SK-N-SH (cell line): ENCODE measurements around the gene LMTK2. TPM values are rescaled to one million over a fixed set of nuclear protein-coding genes. Genes with fewer than 3 reads are reported as not detected.

Experiments used
- CTCF ChIA-PET: fragments of 300-600, 350-600 bp; formaldehyde crosslinking; extraction: SDS; loops from one replicate; lab custom pipeline; 2021; lab: Yijun Ruan, JAX
- POLR2A ChIA-PET: fragments of 350-600 bp; sonication (Branson Sonifier 250); formaldehyde crosslinking; extraction: SDS; loops from one replicate; lab custom pipeline; 2020; ENCODE audit warnings: antibody characterized with exemption, inconsistent platforms; lab: Yijun Ruan, JAX
- DNase-seq: peaks from one replicate; pipeline ENCODE4 v3.0.0; 2012
- H2AFZ ChIP-seq: fragments of 200-600 bp; sonication (generic); 2 replicates; pipeline ENCODE4 v1.8.1; 2016; ENCODE audit warnings: antibody characterized with exemption, mild to moderate bottlenecking, low read depth
- H3F3A ChIP-seq: fragments of 200-600 bp; sonication (generic); replicated peaks from 2 replicates; pipeline ENCODE3; 2016; ENCODE audit warnings: antibody characterized with exemption, mild to moderate bottlenecking; ENCODE audit not compliant: insufficient read depth
- H3K27ac ChIP-seq, 2 experiments: fragments of 200-500 bp in 1 of 2; fragments of 200-600 bp in 1 of 2; sonication (Bioruptor generic) in 1 of 2; sonication (generic), shearing (Covaris generic) in 1 of 2; 2 replicates each; pipeline versions ENCODE4 v1.5.1 to v1.6.1; 2014 to 2016; ENCODE audit warnings: low read depth in 2 of 2, inconsistent platforms in 1 of 2, low read length in 1 of 2, mild to moderate bottlenecking in 1 of 2, mixed read lengths in 1 of 2
- H3K27me3 ChIP-seq: fragments of 200-600 bp; sonication (generic), shearing (Covaris generic); 2 replicates; pipeline ENCODE4 v1.6.1; 2016; ENCODE audit warnings: mixed run types; ENCODE audit not compliant: insufficient read depth
- H3K36me3 ChIP-seq, 2 experiments: fragments of 200-500 bp in 1 of 2; fragments of 200-600 bp in 1 of 2; sonication (Bioruptor generic) in 1 of 2; sonication (generic) in 1 of 2; replicated peaks in 1 of 2; 2 replicates each; pipeline versions ENCODE3 to v1.5.1; 2014 to 2016; ENCODE audit warnings: low read length in 1 of 2, mild to moderate bottlenecking in 1 of 2; ENCODE audit not compliant: insufficient read depth in 2 of 2, control insufficient read depth in 1 of 2
- H3K4me1 ChIP-seq, 2 experiments: fragments of 200-500 bp in 1 of 2; fragments of 200-600 bp in 1 of 2; sonication (Bioruptor generic) in 1 of 2; sonication (generic), shearing (Covaris generic) in 1 of 2; 2 replicates each; pipeline versions ENCODE4 v1.5.1 to v1.6.1; 2014 to 2016; ENCODE audit warnings: low read depth in 1 of 2, low read length in 1 of 2, mixed run types in 1 of 2; ENCODE audit not compliant: insufficient read depth in 2 of 2, control insufficient read depth in 1 of 2
- H3K4me2 ChIP-seq: fragments of 200-600 bp; sonication (generic), shearing (Covaris generic); 2 replicates; pipeline ENCODE4 v1.6.1; 2017; ENCODE audit warnings: mixed run types
- H3K4me3 ChIP-seq, 2 experiments: fragments of 200-500 bp in 1 of 2; fragments of 200-600 bp in 1 of 2; sonication (Bioruptor generic) in 1 of 2; sonication (generic), shearing (Covaris generic) in 1 of 2; 2 replicates each; pipeline versions ENCODE4 v1.5.1 to v1.8.1; 2014 to 2016; ENCODE audit warnings: low read depth in 2 of 2, inconsistent platforms in 1 of 2, low read length in 1 of 2, mild to moderate bottlenecking in 1 of 2, mixed read lengths in 1 of 2, moderate library complexity in 1 of 2
- H3K79me2 ChIP-seq: fragments of 200-600 bp; sonication (generic); 2 replicates; pipeline ENCODE4 v1.8.1; 2017; ENCODE audit warnings: mild to moderate bottlenecking; ENCODE audit not compliant: insufficient read depth
- H3K9ac ChIP-seq: fragments of 200-600 bp; sonication (generic); 2 replicates; pipeline ENCODE4 v1.6.1; 2017; ENCODE audit warnings: mixed run types
- H3K9me2 ChIP-seq: fragments of 200-600 bp; sonication (generic); 2 replicates; pipeline ENCODE4 v1.6.1; 2017; ENCODE audit warnings: mixed run types
- H3K9me3 ChIP-seq: fragments of 200-600 bp; sonication (generic); 2 replicates; pipeline ENCODE4 v1.6.1; 2017; ENCODE audit warnings: mixed run types, mild to moderate bottlenecking, moderate library complexity
- H4K20me1 ChIP-seq: fragments of 200-600 bp; sonication (generic); 2 replicates; pipeline ENCODE4 v1.6.1; 2017; ENCODE audit warnings: mild to moderate bottlenecking, mixed run types; ENCODE audit not compliant: insufficient read depth
- CHD2 ChIP-seq: fragments of 150-350 bp; IDR thresholded peaks from 2 replicates; pipeline ENCODE4 v1.6.1; 2018; ENCODE audit warnings: low read length; ENCODE audit not compliant: partially characterized antibody
- ELF1 ChIP-seq: IDR thresholded peaks from 2 replicates; pipeline ENCODE4 v1.4.0; 2012
- EZH2phosphoT487 ChIP-seq: fragments of 200-600 bp; sonication (generic); IDR thresholded peaks from 2 replicates; pipeline ENCODE4 v1.6.1; 2017; ENCODE audit warnings: low read depth, mixed run types, mild to moderate bottlenecking, antibody characterized with exemption, moderate library complexity, borderline replicate concordance
- GABPA ChIP-seq: IDR thresholded peaks from 2 replicates; pipeline ENCODE4 v1.4.0; 2012; ENCODE audit warnings: low read depth, mild to moderate bottlenecking
- JUND ChIP-seq: IDR thresholded peaks from 2 replicates; pipeline ENCODE4 v1.4.0; 2012
- MEF2A ChIP-seq: IDR thresholded peaks from 2 replicates; pipeline ENCODE4 v1.4.0; 2012; ENCODE audit warnings: low read depth, borderline replicate concordance
- NRF1 ChIP-seq: IDR thresholded peaks from 2 replicates; pipeline ENCODE4 v1.6.1; 2012; ENCODE audit warnings: low read depth, mild to moderate bottlenecking, low read length
- POLR2AphosphoS5 ChIP-seq: IDR thresholded peaks from 2 replicates; pipeline ENCODE4 v1.6.1; 2012; ENCODE audit warnings: low read depth, low read length
- RAD21 ChIP-seq: IDR thresholded peaks from 2 replicates; pipeline ENCODE4 v1.6.1; 2012; ENCODE audit warnings: mild to moderate bottlenecking, low read length
- RCOR1 ChIP-seq: fragments of 150-350 bp; IDR thresholded peaks from 2 replicates; pipeline ENCODE4 v1.6.1; 2017; ENCODE audit warnings: antibody characterized with exemption, low read length
- RFX5 ChIP-seq: IDR thresholded peaks from 2 replicates; pipeline ENCODE4 v1.6.1; 2012; ENCODE audit warnings: mild to moderate bottlenecking, improper control_type of control experiment, low read length
- RXRA ChIP-seq: IDR thresholded peaks from 2 replicates; pipeline ENCODE4 v1.4.0; 2012; ENCODE audit warnings: low read depth, mild to moderate bottlenecking, borderline replicate concordance
- TAF1 ChIP-seq: IDR thresholded peaks from 2 replicates; pipeline ENCODE4 v1.6.1; 2012; ENCODE audit warnings: low read depth, mild to moderate bottlenecking, low read length, moderate library complexity, borderline replicate concordance
- TCF12 ChIP-seq: IDR thresholded peaks from 2 replicates; pipeline ENCODE4 v1.4.0; 2012
- WGBS: methylation state at CpG from one replicate; pipeline ENCODE4 v1.1.6; 2017; ENCODE audit warnings: low lambda C conversion rate; 5-methylcytosine and 5-hydroxymethylcytosine counted together
- polyA plus RNA-seq, 3 experiments: library from polyadenylated mRNA; depleted of rRNA; stranded (reverse); fragments of >200 nt; gene quantifications; 2 replicates each; pipeline ENCODE4 v1.2.3, GENCODE V29; 2012
- TF ChIP-seq, protein P1 (sequence below): IDR thresholded peaks from 2 replicates; pipeline ENCODE4; 2012
- TF ChIP-seq, protein P2 (sequence below): IDR thresholded peaks from 2 replicates; pipeline ENCODE4 v1.4.0; 2012; ENCODE audit warnings: low read depth, borderline replicate concordance
- TF ChIP-seq, protein P3 (sequence below): fragments of 150-350 bp; IDR thresholded peaks from 2 replicates; pipeline ENCODE4 v1.6.1; 2016; ENCODE audit warnings: mild to moderate bottlenecking, low read depth, low read length
- TF ChIP-seq, protein P4 (sequence below): IDR thresholded peaks from 2 replicates; pipeline ENCODE4 v1.4.0; 2012; ENCODE audit warnings: low read depth
- TF ChIP-seq, protein P5 (sequence below): IDR thresholded peaks from 2 replicates; pipeline ENCODE4 v1.4.0; 2012; ENCODE audit warnings: low read depth, borderline replicate concordance
- TF ChIP-seq, protein P6 (sequence below): fragments of 200-600 bp; sonication (generic); IDR thresholded peaks from 2 replicates; pipeline ENCODE4 v1.6.1; 2017; ENCODE audit warnings: antibody characterized with exemption, mild to moderate bottlenecking, moderate library complexity

The LMTK2 gene
- polyA plus RNA-seq, 1 of the 3 experiments (the other 2 are of a cell fraction): 9.0 TPM

DNA sequence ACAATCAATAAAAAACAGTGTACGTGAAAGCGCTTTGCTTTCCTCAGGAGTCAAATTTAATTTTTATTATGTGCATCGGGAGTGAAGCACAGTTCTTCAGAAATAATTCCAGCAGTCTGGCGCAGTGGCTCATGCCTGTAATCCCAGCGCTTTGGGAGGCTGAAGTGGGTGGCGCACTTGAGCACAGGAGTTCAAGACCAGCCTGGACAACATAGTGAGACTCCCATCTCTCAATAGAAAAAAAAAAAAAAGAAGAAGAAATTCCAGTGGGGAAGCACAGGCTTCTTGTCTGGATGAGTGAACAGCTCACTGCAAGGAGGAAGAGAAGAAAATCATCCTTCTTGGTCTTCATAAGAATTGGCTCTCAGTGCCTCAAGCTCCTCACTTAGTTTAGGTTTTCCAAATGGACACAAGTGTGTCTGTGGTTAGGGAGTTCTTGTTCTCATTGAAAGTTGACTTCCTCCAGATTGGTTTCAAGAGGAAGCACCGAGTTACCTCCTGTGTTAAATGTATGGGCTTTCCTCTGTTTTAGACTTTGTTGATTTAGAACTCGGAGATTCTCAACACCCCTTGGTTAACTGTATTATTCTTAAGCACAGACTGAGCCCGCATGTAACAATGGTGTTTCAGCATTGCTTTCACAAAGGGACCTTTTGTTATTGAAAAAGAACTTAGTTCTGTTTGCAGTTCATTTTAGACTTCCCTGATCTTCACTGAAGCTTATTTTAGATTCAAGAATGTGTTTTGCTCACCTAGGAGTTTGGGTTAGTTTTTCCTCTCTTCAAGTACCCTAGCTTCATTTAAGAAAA is 28.0 kb downstream of the LMTK2 start (continued):
- TF ChIP-seq CHD2: no peak

DNA sequence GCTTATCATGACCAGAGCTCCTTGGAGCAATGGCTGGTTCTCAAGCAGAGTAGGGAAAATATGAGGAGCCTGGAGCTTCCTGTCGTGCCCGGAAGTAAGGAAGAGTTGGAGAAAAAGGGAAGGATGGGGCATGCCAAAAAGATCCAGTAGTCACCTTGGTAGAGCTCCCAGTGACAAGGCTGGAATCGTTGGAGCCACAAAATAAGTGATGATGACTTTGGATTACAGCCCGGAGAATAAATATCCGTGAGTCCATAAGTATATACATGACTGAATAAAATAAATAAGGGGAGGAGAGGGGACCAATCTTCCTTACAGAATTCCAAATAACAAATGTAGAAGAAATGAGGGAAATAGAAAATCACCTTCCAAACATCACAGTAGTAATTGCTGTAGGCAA is 29.3 kb downstream of the LMTK2 start:
- TF ChIP-seq RXRA (no peak), POLR2AphosphoS5 (no peak), EZH2phosphoT487 (no peak), RCOR1 (no peak), TAF1 (no peak), NRF1 (no peak), JUND (no peak), RAD21 (no peak), RFX5 (no peak), GABPA (no peak), MEF2A (no peak), CHD2 (no peak), TCF12 (no peak), ELF1 (no peak)
- TF ChIP-seq, protein P1, sequence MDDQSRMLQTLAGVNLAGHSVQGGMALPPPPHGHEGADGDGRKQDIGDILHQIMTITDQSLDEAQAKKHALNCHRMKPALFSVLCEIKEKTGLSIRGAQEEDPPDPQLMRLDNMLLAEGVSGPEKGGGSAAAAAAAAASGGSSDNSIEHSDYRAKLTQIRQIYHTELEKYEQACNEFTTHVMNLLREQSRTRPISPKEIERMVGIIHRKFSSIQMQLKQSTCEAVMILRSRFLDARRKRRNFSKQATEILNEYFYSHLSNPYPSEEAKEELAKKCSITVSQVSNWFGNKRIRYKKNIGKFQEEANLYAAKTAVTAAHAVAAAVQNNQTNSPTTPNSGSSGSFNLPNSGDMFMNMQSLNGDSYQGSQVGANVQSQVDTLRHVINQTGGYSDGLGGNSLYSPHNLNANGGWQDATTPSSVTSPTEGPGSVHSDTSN: no peak
- TF ChIP-seq, protein P2, sequence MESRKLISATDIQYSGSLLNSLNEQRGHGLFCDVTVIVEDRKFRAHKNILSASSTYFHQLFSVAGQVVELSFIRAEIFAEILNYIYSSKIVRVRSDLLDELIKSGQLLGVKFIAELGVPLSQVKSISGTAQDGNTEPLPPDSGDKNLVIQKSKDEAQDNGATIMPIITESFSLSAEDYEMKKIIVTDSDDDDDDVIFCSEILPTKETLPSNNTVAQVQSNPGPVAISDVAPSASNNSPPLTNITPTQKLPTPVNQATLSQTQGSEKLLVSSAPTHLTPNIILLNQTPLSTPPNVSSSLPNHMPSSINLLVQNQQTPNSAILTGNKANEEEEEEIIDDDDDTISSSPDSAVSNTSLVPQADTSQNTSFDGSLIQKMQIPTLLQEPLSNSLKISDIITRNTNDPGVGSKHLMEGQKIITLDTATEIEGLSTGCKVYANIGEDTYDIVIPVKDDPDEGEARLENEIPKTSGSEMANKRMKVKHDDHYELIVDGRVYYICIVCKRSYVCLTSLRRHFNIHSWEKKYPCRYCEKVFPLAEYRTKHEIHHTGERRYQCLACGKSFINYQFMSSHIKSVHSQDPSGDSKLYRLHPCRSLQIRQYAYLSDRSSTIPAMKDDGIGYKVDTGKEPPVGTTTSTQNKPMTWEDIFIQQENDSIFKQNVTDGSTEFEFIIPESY: no peak
- TF ChIP-seq, protein P3, sequence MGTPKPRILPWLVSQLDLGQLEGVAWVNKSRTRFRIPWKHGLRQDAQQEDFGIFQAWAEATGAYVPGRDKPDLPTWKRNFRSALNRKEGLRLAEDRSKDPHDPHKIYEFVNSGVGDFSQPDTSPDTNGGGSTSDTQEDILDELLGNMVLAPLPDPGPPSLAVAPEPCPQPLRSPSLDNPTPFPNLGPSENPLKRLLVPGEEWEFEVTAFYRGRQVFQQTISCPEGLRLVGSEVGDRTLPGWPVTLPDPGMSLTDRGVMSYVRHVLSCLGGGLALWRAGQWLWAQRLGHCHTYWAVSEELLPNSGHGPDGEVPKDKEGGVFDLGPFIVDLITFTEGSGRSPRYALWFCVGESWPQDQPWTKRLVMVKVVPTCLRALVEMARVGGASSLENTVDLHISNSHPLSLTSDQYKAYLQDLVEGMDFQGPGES: no peak
- TF ChIP-seq, protein P4, sequence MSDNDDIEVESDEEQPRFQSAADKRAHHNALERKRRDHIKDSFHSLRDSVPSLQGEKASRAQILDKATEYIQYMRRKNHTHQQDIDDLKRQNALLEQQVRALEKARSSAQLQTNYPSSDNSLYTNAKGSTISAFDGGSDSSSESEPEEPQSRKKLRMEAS: no peak
- TF ChIP-seq, protein P5, sequence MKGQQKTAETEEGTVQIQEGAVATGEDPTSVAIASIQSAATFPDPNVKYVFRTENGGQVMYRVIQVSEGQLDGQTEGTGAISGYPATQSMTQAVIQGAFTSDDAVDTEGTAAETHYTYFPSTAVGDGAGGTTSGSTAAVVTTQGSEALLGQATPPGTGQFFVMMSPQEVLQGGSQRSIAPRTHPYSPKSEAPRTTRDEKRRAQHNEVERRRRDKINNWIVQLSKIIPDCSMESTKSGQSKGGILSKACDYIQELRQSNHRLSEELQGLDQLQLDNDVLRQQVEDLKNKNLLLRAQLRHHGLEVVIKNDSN: no peak
- TF ChIP-seq, protein P6, sequence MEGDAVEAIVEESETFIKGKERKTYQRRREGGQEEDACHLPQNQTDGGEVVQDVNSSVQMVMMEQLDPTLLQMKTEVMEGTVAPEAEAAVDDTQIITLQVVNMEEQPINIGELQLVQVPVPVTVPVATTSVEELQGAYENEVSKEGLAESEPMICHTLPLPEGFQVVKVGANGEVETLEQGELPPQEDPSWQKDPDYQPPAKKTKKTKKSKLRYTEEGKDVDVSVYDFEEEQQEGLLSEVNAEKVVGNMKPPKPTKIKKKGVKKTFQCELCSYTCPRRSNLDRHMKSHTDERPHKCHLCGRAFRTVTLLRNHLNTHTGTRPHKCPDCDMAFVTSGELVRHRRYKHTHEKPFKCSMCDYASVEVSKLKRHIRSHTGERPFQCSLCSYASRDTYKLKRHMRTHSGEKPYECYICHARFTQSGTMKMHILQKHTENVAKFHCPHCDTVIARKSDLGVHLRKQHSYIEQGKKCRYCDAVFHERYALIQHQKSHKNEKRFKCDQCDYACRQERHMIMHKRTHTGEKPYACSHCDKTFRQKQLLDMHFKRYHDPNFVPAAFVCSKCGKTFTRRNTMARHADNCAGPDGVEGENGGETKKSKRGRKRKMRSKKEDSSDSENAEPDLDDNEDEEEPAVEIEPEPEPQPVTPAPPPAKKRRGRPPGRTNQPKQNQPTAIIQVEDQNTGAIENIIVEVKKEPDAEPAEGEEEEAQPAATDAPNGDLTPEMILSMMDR: no peak
- no peaks in the 10 kb centered on the region for H3K9me3 ChIP-seq
- peaks cover 12% of the 10 kb centered on the region; the same call in 1 of the 2 replicates for H3K79me2 ChIP-seq
- no peak overlapping the region for H3K27ac ChIP-seq
- POLR2A ChIA-PET: no interaction called here
- peaks cover under 1 to 16% of the 10 kb centered on the region in 2 experiments for H3K36me3 ChIP-seq
- H3K4me1 ChIP-seq: peaks cover 16 to 20% of the 10 kb centered on the region in 2 experiments; a peak in 3 of 4 replicates
- peaks cover 5% of the 10 kb centered on the region for H3F3A ChIP-seq
- no peak overlapping the region for H3K9ac ChIP-seq
- H3K4me3 ChIP-seq: no peak overlapping the region
- no peaks in the 10 kb centered on the region for H3K27me3 ChIP-seq
- H3K9me2 ChIP-seq: no peaks in the 10 kb centered on the region
- CTCF ChIA-PET: interaction anchor here (1.5 to 9.5 kb wide), 4 partner anchors 16 to 115 kb away, joined by 4 to 126 read pairs (median 8); no protein-coding TSS in a partner anchor
- H4K20me1 ChIP-seq: no peaks in the 10 kb centered on the region
- 93% methylated on average over 5 of the region's 5 CpGs for WGBS
- H2AFZ ChIP-seq: no peak overlapping the region
- no peak for DNase-seq
- H3K4me2 ChIP-seq: no peak overlapping the region
